Measurements from ENCODE around the gene TRAM2.

Gene TRAM2, protein sequence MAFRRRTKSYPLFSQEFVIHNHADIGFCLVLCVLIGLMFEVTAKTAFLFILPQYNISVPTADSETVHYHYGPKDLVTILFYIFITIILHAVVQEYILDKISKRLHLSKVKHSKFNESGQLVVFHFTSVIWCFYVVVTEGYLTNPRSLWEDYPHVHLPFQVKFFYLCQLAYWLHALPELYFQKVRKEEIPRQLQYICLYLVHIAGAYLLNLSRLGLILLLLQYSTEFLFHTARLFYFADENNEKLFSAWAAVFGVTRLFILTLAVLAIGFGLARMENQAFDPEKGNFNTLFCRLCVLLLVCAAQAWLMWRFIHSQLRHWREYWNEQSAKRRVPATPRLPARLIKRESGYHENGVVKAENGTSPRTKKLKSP

DNA sequence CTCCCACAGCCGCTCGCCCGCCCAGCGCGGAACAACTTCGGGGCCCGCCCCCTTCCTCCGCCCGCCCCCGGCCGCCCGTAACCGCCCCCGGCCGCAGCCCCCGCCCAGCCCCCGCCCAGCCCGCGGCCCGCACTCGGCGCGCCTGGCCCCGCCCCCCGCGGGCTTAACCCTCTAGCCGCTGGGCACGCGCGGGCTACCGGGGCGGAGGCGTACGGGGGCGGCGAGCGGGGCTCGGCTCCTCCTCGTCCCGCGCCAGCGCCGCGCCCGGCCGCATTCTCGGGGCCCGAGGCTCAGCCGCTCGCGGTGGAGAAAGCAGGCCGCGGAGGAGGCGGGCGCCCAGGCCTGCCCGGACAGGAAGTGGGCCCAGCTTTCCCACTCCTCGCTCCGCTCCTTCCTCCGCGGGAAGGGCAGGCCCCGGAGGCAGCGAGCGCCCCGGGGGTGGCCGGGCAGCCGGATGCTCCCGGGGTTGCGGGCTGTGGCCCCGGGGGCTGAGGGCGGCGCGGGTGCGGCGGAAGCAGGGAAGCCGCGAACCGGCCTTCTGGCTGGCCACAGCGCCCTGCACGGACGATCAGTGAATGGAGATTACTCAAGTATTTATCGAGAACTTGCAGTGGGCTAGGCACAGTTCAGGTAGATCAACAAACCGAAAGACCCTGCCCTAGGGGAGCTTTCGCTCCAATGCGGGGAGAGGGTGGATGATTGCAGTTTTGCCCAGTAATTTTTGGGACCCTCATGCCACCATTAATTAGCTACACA lies at the start of gene TRAM2:
Gene TRAM2, minus strand, starts transcription at position 39 of the 756 bp plus-strand sequence. CDS start 145 bp downstream, outside the sequence.
- DNase-seq (ENCODE audit: low spot score), result peak; percentile 93

GRCh38 chr6:52622810-52623209 lies 46.0 kb upstream of the TRAM2 start:
- no peak for DNase-seq (ENCODE audit: low spot score)

- no peak for DNase-seq (ENCODE audit: low spot score)
Observed at GRCh38 chr6:52621631-52622030, 44.8 kb upstream of the TRAM2 start.

GRCh38 chr6:52620906-52621190 lies 44.0 kb upstream of the TRAM2 start:
- no peak for DNase-seq (ENCODE audit: low spot score)

DNA sequence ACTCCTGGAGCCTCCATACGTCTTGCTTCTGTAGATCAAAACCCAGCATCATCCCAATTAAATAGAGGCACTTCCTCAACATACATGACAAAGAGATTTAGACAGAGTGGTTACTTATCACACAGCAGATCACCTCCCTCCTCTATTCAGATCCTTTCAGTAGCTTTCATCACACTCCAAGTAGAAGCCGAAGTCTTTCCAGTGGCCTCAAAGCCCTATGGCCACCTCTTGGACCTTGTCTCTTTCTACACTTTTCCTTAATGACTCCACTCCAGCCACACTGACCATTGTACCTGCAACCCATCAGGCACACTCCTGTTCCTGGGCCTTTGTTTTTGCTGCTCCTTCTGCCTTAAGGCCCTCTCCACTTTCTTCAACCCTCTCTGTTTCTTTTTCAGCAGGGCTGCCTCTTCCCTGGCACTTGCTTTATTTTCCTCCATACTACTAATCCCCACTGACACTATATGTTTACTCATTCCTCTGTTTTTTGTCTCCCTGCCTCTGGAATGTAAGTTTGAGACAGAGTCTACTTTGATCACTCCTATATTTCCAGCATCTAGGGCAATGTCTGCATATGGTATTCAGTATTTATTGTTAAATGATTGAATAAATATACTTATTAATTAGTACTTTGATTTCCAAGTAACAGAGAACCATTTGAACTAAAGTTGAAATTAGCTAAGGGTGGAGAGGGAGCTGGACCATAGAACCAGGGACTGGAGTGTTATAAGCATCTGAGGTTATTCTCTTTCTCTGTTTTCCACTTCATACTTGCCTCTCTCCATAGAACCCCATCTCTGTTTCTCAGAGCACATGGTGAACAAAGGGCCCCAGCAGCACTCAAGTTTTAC lies 43.4 kb upstream of the TRAM2 start:
- no peak for DNase-seq (ENCODE audit: low spot score)

DNA sequence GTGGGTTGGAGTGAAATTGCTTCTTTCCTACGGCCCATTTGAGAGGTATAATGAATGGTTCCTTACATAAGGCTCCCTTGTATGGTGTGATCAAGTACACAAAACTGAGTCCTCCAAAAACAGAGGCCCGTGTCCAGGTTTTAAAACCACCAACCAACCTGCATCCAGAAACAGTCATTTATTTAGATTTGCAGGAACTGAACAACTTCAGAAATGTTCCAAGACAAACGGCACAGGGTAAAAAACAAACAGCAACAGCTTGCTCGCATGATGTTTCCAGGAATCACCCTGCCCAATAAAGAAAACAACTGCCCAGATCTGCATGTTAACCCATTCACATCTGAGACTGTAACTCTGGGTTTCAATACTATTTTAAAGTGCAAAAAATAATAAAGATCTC lies 40.2 kb upstream of the TRAM2 start:
- no peak for DNase-seq (ENCODE audit: low spot score)

GRCh38 chr6:52616059-52616690 lies 39.3 kb upstream of the TRAM2 start:
- DNase-seq (ENCODE audit: low spot score), result no peak

DNA sequence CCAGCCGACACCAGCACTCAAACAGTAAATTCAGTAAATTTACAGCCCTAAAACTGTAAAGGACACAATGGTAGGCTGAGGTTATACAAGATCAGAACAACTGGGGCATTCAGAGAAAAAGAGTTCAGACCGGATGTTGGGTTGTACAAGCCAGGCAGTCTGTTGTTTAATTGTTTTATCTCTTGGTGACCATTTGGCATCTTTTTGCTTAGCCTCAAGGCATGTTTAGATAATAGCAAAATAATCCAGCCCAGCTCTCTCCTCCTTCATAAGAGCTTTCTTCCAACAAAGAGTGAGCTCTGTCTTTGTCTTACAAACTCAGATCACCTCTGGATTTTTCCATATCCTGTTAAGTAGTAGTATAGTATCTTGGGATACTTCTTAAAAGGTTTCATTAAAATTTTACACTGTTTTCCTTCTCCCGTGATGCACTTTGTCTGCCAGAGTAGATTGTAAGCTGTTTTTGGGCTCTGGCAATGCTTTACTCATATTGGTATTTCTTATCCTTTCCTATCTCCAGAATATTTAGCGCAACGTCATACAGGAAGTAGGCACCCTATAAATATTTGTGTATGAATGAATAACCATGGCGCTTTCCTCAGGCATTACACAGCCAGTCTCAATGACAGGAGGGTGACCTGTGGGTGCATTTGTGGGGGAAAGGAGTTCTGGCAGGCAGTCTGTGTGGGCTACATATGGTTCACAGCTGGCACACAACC lies 35.6 kb upstream of the TRAM2 start:
- no peak for DNase-seq (ENCODE audit: low spot score)

GRCh38 chr6:52611833-52612232 lies 35.0 kb upstream of the TRAM2 start:
- no peak for DNase-seq (ENCODE audit: low spot score)

DNA sequence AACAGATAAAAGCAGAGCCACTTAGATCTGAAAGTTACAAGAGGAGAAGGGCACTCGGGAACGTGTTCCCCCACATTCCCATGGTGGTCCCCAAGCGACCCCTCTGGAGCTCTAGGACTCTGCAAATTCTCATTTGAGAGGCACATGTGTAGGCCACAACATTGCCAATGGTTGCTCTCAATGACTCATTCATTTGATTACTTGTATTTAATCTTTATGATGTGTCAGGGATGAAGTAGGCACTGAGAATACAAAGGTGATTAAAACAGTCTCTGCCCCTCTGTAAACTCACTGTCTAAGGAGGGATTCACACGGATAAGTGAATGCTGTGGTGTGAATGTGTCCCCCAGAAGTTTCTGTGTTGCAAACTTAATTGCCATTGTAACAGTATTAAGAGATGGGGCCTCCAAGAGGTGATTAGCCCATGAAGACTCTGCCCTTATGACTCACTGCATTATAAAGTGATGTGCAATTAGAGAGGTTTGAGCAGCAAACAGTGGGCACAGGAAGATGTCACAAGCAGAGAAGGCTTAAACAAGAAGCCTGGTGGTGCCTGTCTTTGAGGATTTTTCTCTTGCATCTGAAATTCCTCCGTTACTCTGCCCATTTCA lies 34.0 kb upstream of the TRAM2 start:
- no peak for DNase-seq (ENCODE audit: low spot score)

DNA sequence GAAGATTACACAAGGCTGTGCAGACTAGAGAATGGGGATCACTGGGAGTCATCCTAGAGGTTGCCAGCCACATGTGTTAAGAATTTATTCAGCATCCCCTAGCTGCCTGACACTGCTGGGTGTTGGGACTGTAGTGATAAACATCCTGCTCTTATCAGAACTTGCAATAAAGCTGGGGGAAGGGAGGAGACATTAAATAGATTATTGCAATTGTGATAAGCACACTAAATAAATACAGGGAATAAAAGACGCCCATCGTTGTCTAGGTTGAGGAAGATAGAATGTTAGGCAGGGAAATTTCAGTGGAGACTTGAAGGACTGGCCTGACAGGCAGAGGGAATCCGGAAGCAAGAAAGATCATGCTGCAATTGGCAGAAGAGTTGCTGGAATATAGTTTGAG lies 33.2 kb upstream of the TRAM2 start:
- DNase-seq (ENCODE audit: low spot score), result no peak

DNA sequence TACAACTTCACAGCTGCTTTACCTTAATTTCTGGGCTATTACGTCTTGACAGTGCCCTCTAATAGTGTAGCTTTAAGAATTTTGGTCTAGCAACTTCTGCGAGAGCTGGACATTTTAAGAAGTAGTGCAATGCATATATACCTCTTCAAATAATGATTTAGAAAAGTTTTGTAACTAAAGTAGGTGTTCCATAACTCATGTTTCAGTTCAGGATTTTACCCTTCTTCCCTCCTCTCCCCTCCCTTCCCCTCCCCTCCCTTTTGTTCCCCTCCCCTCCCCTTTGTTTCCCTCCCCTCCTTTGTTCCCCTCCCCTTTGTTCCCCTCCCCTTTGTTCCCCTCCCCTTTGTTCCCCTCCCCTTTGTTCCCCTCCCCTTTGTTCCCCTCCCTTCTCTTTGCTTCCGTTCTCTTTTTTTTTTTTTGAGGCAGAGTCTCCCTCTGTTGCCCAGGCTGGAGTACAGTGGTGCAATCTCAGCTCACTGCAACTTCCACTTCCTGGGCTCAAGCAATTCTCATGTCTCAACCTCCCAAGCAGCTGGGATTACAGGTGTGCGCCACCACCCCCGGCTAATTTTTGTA lies 28.8 kb upstream of the TRAM2 start:
- DNase-seq (ENCODE audit: low spot score), result no peak

DNA sequence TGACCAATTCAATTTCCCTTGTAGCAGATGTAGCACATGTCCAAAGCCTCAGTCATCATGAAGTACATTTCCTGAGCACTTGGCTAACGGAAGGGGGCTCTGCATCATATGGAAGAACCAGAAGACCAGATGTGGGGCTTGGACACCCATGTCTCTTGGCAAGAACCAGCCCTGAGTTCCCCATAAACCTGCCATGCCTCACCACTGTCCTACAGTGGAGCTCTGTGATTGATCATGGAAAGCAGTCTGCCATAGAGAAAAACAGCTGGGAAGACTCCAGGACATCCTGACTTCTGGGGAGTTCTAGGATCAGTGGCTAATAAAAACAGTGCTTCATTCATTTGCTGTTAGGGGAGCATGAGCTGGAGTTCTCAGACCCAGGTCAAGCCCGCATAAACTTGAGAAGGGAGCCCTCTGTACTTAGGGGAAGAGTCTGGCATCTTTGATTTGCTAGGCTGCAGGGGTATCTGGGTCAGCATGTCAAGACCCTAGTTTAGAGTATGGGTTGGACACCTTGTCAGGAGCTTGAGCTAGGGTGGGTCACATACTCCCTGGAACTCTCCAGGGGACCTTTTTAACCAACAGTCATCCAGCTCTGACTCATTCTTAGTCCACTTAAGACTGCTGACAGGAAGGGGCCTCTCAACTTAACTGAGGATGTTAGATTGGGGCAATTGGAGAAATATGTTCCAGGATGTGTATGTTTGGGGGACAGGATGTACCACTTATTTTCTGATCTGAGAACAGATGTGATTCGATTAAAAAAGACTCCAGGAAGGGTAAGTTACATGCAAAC lies 26.3 kb upstream of the TRAM2 start:
- DNase-seq (ENCODE audit: low spot score), result peak; percentile 30

- no peak for DNase-seq (ENCODE audit: low spot score)
Observed at GRCh38 chr6:52598824-52599190, 21.9 kb upstream of the TRAM2 start.

- peak; percentile 83 for DNase-seq (ENCODE audit: low spot score)
Observed at GRCh38 chr6:52598123-52598823, 21.4 kb upstream of the TRAM2 start.

- DNase-seq (ENCODE audit: low spot score), result no peak
Observed at GRCh38 chr6:52597738-52598122, 20.9 kb upstream of the TRAM2 start.

DNA sequence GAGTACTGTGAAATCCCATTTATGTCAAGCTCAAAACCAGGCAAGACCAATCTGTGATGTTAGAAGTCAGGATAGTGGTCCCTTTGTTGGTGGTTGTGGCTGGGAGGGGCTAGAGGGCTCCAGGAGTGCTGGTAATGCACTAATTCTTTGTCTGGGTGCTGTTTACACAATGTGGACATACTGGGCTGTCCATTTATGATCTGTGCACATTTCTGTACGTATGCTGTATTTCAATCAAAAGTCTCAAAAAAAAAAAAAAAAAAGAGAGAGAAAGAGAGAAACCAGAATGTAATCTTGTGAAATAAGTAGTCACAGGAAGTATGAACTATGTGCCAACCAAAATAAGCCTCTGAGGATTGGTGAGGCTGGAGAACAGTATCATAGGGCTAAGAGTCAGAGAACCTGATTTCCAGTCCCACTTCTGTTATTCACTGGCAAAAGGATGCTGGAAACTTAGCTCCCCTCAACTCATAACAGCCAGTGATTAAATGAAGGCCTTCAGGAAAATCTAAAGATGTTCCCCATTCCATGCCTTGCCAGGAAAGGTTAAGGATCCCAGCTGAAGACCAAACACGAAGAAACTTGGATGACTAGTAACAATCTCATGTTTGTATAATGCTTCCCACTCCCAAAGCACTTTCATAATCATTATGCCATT lies 19.6 kb upstream of the TRAM2 start:
- DNase-seq (ENCODE audit: low spot score), result peak; percentile 42

GRCh38 chr6:52595796-52596130 lies 18.9 kb upstream of the TRAM2 start:
- DNase-seq (ENCODE audit: low spot score), result no peak

Data from AG08396 (cell line).